K562 (cell line): ENCODE data around the gene ALKBH8. TPM values are rescaled to one million over a fixed set of nuclear protein-coding genes. Genes with fewer than 3 reads are reported as not detected.

Source experiments
- ATAC-seq: fragments of 200-7000 bp; cut with Tn5 transposase; 3 replicates; pipeline ENCODE4 v1.9.1; 2020; ENCODE audit warnings: moderate library complexity
- BruUV-seq: library from RNA; stranded (reverse); fragments of 400-500 nt; replicated peaks from 2 replicates; lab custom pipeline; 2021; lab: Mats Ljungman, UMichigan
- CTCF ChIA-PET: fragments of 300-600 bp; formaldehyde crosslinking; extraction: SDS; loops from one replicate; lab custom pipeline; 2021; ENCODE audit warnings: low intra/inter-chr PET ratio; lab: Yijun Ruan, JAX
- POLR2A ChIA-PET: fragments of 300-600, 350-650 bp; sonication (Branson Sonifier 250); formaldehyde crosslinking; extraction: SDS; loops from one replicate; lab custom pipeline; 2021; ENCODE audit warnings: antibody characterized with exemption, inconsistent platforms; lab: Yijun Ruan, JAX
- DNase-seq, 4 experiments: peaks; one replicate each; pipeline versions ENCODE4 v3.0.0 to v3.0.0-alpha.2; 2011 to 2018; ENCODE audit warnings: low spot score in 3 of 4, mixed read lengths in 3 of 4; ENCODE audit errors: extremely low read depth in 1 of 4
- FAIRE-seq: peaks from 2 replicates; lab custom pipeline; 2011; peaks lifted over from hg19 to GRCh38; lab: Jason Lieb, UNC
- H2AFZ ChIP-seq: 2 replicates; pipeline ENCODE4 v1.6.0; 2011; ENCODE audit warnings: low read depth, low read length, control low read depth, inconsistent platforms
- H3K27ac ChIP-seq: fragments of 200-600 bp; 3 replicates; pipeline ENCODE4 v1.8.0; 2011; ENCODE audit warnings: low read depth, mild to moderate bottlenecking, control low read depth, inconsistent platforms, low read length, moderate library complexity, mixed read lengths; ENCODE audit errors: extremely low read depth
- H3K27me3 ChIP-seq, 2 experiments: fragments of 300-600 bp in 1 of 2; 2 replicates in 1 of 2; 3 replicates in 1 of 2; pipeline versions ENCODE4 v1.6.0 to v1.8.0; 2011; ENCODE audit warnings: inconsistent platforms in 2 of 2, low read length in 2 of 2, mild to moderate bottlenecking in 1 of 2, mixed read lengths in 1 of 2, moderate library complexity in 1 of 2; ENCODE audit not compliant: control insufficient read depth in 2 of 2, insufficient read depth in 2 of 2
- H3K36me3 ChIP-seq: fragments of 300-600 bp; 3 replicates; pipeline ENCODE4 v1.8.0; 2011; ENCODE audit warnings: mild to moderate bottlenecking, low read length, inconsistent platforms; ENCODE audit not compliant: control insufficient read depth, insufficient read depth
- H3K4me1 ChIP-seq, 2 experiments: fragments of 200-600 bp in 1 of 2; replicated peaks in 1 of 2; 2 replicates in 1 of 2; 3 replicates in 1 of 2; pipeline versions ENCODE4 v1.5.1 to v1.8.0; 2011; ENCODE audit warnings: inconsistent platforms in 2 of 2, low read length in 2 of 2, mild to moderate bottlenecking in 1 of 2, mixed read lengths in 1 of 2, moderate library complexity in 1 of 2; ENCODE audit not compliant: control insufficient read depth in 2 of 2, insufficient read depth in 2 of 2
- H3K4me2 ChIP-seq: 2 replicates; pipeline ENCODE4 v1.6.1; 2011; ENCODE audit warnings: low read length, control low read depth, inconsistent platforms, mixed read lengths; ENCODE audit not compliant: insufficient read depth
- H3K4me3 ChIP-seq: fragments of 200-600 bp; sonication (generic), shearing (Covaris generic); 2 replicates; pipeline ENCODE4 v1.5.1; 2016; ENCODE audit warnings: control low read depth, inconsistent platforms
- H3K79me2 ChIP-seq: fragments of 200-600 bp; 3 replicates; pipeline ENCODE4 v1.8.0; 2011; ENCODE audit warnings: low read length, inconsistent platforms; ENCODE audit not compliant: control insufficient read depth, insufficient read depth
- H3K9ac ChIP-seq, 2 experiments: 2 replicates each; pipeline versions ENCODE4 v1.6.0 to v1.6.1; 2011; ENCODE audit warnings: low read depth in 2 of 2, low read length in 2 of 2, control low read depth in 1 of 2, inconsistent platforms in 1 of 2, mild to moderate bottlenecking in 1 of 2, mixed read lengths in 1 of 2; ENCODE audit not compliant: insufficient read depth in 1 of 2
- H3K9me1 ChIP-seq: one replicate; pipeline ENCODE4 v1.6.0; 2011; ENCODE audit warnings: inconsistent platforms, mild to moderate bottlenecking, low read length, moderate library complexity; ENCODE audit not compliant: control insufficient read depth, insufficient read depth
- H3K9me3 ChIP-seq: replicated peaks from 2 replicates; pipeline ENCODE4 v1.5.1; 2011; ENCODE audit warnings: low read depth, low read length, inconsistent platforms; ENCODE audit not compliant: control insufficient read depth, insufficient read depth
- H4K20me1 ChIP-seq: replicated peaks from 2 replicates; pipeline ENCODE4 v1.6.1; 2011; ENCODE audit warnings: low read length, inconsistent platforms, mixed read lengths; ENCODE audit not compliant: control insufficient read depth, insufficient read depth
- KAT2B ChIP-seq: IDR thresholded peaks from one replicate; pipeline ENCODE4 v1.6.1; 2012; ENCODE audit warnings: low read depth, mild to moderate bottlenecking, control low read depth, inconsistent platforms, low read length, moderate library complexity
- NUFIP1 ChIP-seq: fragments of 450-650 bp; IDR thresholded peaks from 2 replicates; pipeline ENCODE4 v1.6.1; 2018; ENCODE audit not compliant: partially characterized antibody
- TCF7 ChIP-seq: sonication (generic); IDR thresholded peaks from 2 replicates; pipeline ENCODE4 v1.6.1; 2016; ENCODE audit warnings: antibody characterized with exemption, borderline replicate concordance
- TFAM ChIP-seq: fragments of 250-450 bp; sonication (Bioruptor Pico); conservative IDR thresholded peaks from 2 replicates; pipeline ENCODE4 v1.5.0; 2021; ENCODE audit warnings: mild to moderate bottlenecking, moderate library complexity
- WGBS: fragments of 100-300 bp; shearing (Covaris generic); methylation state at CpG from one replicate; pipeline ENCODE4 v1.1.6; 2016; ENCODE audit warnings: low coverage, mixed read lengths; ENCODE audit not compliant: insufficient coverage; ENCODE audit errors: missing lambda C conversion rate; 5-methylcytosine and 5-hydroxymethylcytosine counted together
- in situ Hi-C: fragments of 300-500 bp; cut with MboI; formaldehyde crosslinking; loops from 4 replicates; pipeline ENCODE4 v1.15.0; 2018; ENCODE audit warnings: inconsistent platforms, mixed read lengths
- intact Hi-C: fragments of 100-400 bp; cut with micrococcal nuclease; formaldehyde crosslinking; loops from 2 replicates; pipeline ENCODE4 v1.14.2; 2022
- polyA plus RNA-seq, 8 experiments: library from polyadenylated mRNA; depleted of rRNA in 4 of 8; stranded (reverse) in 5 of 8; unstranded in 3 of 8; fragments of >200 nt; fragmentation: Nextera tagmentation in 2 of 8; fragmentation: Illumina TruSeq in 1 of 8; extraction: Ambion mirVana in 2 of 8; extraction: Trizol in 1 of 8; gene quantifications; 2 replicates each; pipeline versions ENCODE4 v1.2.1 to v1.2.3, GENCODE V29; 2011 to 2014; ENCODE audit warnings: inconsistent platforms in 1 of 8, missing spikeins in 1 of 8
- total RNA-seq, 7 experiments: library from RNA; depleted of rRNA in 6 of 7; stranded (reverse); fragments of >200 nt in 6 of 7; fragmentation: Illumina TruSeq in 2 of 7; extraction: Trizol in 2 of 7; gene quantifications; 2 replicates each; pipeline versions ENCODE4 v1.2.1 to v1.2.3, GENCODE V29; 2011 to 2021; ENCODE audit warnings: low replicate concordance in 1 of 7
- TF ChIP-seq, protein P1 (sequence below): sonication (generic); formaldehyde crosslinking; IDR thresholded peaks from 2 replicates; pipeline ENCODE4 v1.8.0; 2022; ENCODE audit warnings: mild to moderate bottlenecking, missing genetic modification reagents, borderline replicate concordance
- TF ChIP-seq, protein P2 (sequence below): sonication (generic); formaldehyde crosslinking; IDR thresholded peaks from 2 replicates; pipeline ENCODE4 v1.8.0; 2022; ENCODE audit warnings: mild to moderate bottlenecking, missing genetic modification reagents

Gene ALKBH8
- total and polyA plus RNA-seq, 9 of the 15 experiments (the other 6 are each of a cell fraction or from before 2014, with no cell fraction given): 4.3 to 14.4 (median 9.1) TPM

DNA sequence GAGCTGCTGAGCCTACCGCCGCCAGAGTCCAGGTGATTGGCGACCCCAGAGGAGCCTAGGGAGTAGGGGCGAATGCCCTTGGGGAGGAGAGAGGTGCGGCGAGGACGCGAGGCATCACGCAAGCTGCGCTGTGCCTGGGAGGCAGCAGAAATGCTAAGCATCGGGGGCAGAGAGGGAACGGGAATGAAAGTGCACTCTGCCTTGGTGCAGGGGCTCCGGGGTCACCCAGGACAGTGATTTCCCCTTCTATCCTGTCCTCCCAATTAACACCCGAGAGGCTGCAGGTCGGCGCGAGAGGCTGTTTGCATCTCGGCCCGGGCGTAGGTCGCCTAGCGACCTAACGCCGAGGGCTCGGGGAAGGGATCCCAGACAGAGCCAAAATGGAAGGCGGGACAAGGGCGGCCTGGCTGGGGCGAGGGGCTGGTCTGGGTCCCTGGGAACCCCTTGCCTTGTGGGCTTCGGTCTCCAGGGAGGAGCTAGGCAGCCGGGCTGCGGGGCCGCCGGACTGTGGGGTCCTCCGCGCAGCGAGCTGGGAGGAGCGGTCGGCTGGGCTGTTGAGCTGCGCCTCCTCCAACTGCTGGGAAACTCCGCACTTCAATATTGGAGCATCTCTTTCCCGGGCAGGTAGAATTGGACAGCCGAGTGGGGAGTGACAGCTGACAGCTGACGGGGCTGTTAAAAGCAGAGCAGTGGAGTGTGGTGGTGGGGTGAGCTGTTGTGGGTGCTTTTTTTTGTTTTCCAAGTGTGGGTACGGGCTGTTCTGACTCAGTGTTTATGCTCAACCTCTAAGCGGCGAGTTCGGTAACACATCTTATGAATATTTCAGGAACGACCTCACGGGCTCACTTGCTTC lies 26.1 kb upstream of the ALKBH8 start:
- H3K27me3 ChIP-seq: peaks cover 25 to 27% of the 10 kb centered on the region in 2 experiments; a peak in 4 of 5 replicates

More for the DNA sequence above, 26.1 kb upstream of the ALKBH8 start:
- ChIA-PET POLR2A (no interaction called here), CTCF (interaction anchor here (0.5 kb wide), 1 partner anchor 9 kb away, joined by 3 read pairs; no protein-coding TSS in a partner anchor)
- H3K4me2 ChIP-seq: peak overlapping the region; percentile 53
- H3K27ac ChIP-seq: no peak overlapping the region
- H3K9ac ChIP-seq: peak overlapping the region in 1 of 2 experiments; percentile 72; a peak in 2 of 4 replicates
- in situ Hi-C loops (no loop called here), intact Hi-C loops (no loop called here)
- WGBS: 44% methylated on average over 43 of the region's 49 CpGs
- no peaks in the 10 kb centered on the region for H3K9me1 ChIP-seq
- no TSS peak for BruUV-seq
- H3K4me3 ChIP-seq: peak overlapping the region; percentile 33
- H3K9me3 ChIP-seq: 0 out of 2 replicates have a peak, but pooled peaks cover 1% of the 10 kb centered on the region
- no peaks in the 10 kb centered on the region for H3K79me2 ChIP-seq
- H2AFZ ChIP-seq: peak overlapping the region; percentile 51; the same call in 1 of the 2 replicates
- no peaks in the 10 kb centered on the region for H4K20me1 ChIP-seq
- TF ChIP-seq TFAM (CRISPR knock-in tag) (no peak), KAT2B (no peak), NUFIP1 (no peak), TCF7 (no peak)
- TF ChIP-seq, protein P1, sequence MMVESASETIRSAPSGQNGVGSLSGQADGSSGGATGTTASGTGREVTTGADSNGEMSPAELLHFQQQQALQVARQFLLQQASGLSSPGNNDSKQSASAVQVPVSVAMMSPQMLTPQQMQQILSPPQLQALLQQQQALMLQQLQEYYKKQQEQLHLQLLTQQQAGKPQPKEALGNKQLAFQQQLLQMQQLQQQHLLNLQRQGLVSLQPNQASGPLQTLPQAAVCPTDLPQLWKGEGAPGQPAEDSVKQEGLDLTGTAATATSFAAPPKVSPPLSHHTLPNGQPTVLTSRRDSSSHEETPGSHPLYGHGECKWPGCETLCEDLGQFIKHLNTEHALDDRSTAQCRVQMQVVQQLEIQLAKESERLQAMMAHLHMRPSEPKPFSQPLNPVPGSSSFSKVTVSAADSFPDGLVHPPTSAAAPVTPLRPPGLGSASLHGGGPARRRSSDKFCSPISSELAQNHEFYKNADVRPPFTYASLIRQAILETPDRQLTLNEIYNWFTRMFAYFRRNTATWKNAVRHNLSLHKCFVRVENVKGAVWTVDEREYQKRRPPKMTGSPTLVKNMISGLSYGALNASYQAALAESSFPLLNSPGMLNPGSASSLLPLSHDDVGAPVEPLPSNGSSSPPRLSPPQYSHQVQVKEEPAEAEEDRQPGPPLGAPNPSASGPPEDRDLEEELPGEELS (CRISPR knock-in tag): no peak
- TF ChIP-seq, protein P2, sequence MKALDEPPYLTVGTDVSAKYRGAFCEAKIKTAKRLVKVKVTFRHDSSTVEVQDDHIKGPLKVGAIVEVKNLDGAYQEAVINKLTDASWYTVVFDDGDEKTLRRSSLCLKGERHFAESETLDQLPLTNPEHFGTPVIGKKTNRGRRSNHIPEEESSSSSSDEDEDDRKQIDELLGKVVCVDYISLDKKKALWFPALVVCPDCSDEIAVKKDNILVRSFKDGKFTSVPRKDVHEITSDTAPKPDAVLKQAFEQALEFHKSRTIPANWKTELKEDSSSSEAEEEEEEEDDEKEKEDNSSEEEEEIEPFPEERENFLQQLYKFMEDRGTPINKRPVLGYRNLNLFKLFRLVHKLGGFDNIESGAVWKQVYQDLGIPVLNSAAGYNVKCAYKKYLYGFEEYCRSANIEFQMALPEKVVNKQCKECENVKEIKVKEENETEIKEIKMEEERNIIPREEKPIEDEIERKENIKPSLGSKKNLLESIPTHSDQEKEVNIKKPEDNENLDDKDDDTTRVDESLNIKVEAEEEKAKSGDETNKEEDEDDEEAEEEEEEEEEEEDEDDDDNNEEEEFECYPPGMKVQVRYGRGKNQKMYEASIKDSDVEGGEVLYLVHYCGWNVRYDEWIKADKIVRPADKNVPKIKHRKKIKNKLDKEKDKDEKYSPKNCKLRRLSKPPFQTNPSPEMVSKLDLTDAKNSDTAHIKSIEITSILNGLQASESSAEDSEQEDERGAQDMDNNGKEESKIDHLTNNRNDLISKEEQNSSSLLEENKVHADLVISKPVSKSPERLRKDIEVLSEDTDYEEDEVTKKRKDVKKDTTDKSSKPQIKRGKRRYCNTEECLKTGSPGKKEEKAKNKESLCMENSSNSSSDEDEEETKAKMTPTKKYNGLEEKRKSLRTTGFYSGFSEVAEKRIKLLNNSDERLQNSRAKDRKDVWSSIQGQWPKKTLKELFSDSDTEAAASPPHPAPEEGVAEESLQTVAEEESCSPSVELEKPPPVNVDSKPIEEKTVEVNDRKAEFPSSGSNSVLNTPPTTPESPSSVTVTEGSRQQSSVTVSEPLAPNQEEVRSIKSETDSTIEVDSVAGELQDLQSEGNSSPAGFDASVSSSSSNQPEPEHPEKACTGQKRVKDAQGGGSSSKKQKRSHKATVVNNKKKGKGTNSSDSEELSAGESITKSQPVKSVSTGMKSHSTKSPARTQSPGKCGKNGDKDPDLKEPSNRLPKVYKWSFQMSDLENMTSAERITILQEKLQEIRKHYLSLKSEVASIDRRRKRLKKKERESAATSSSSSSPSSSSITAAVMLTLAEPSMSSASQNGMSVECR (CRISPR knock-in tag): no peak
- H3K36me3 ChIP-seq: no peaks in the 10 kb centered on the region
- no peak for FAIRE-seq
- DNase-seq: no peak
- ATAC-seq: no peak; the same call in 1 of the 3 replicates
- H3K4me1 ChIP-seq: peaks cover 0 to 14% of the 10 kb centered on the region in 2 experiments; a peak in 2 of 5 replicates
